B cell (primary cell): ENCODE results near the gene PLXNA3. TPM values are rescaled to one million over a fixed set of nuclear protein-coding genes. Genes with fewer than 3 reads are reported as not detected.

ENCODE experiments used
- ATAC-seq: fragments of 200-7000 bp; cut with Tn5 transposase; one replicate; pipeline ENCODE4 v1.10.0; 2021; ENCODE audit warnings: low read depth, mild to moderate bottlenecking, moderate number of reproducible peaks, moderate library complexity
- CTCF ChIA-PET: fragments of 350-600 bp; sonication (Branson Sonifier 250); formaldehyde crosslinking; loops from one replicate; lab custom pipeline; 2021; ENCODE audit warnings: antibody characterized with exemption, inconsistent platforms; lab: Charles Lee
- POLR2A ChIA-PET: fragments of 350-600 bp; sonication (Branson Sonifier 250); formaldehyde crosslinking; loops from one replicate; lab custom pipeline; 2021; ENCODE audit warnings: antibody characterized with exemption; lab: Charles Lee
- DNase-seq: peaks from one replicate; pipeline ENCODE4 v3.0.0; 2013
- H2AFZ ChIP-seq: 2 replicates; pipeline ENCODE4 v1.6.1; 2012; ENCODE audit warnings: mild to moderate bottlenecking, low read depth, low read length; ENCODE audit not compliant: insufficient read depth, poor library complexity, severe bottlenecking
- H3K27ac ChIP-seq, 2 donors: 1 replicate in 1 of 2; 2 replicates in 1 of 2; pipeline ENCODE4 v1.5.1; 2012 to 2013; ENCODE audit warnings: low read length in 2 of 2, mild to moderate bottlenecking in 2 of 2, moderate library complexity in 1 of 2
- H3K27me3 ChIP-seq, 4 experiments: fragments of 200-600 bp in 1 of 4; sonication (generic) in 1 of 4; replicated peaks in 1 of 4; 1 replicate in 2 of 4; 2 replicates in 2 of 4; pipeline versions ENCODE4 v1.6.1 to v1.7.0; 2013 to 2016; ENCODE audit warnings: low read length in 3 of 4, mild to moderate bottlenecking in 2 of 4, mixed read lengths in 1 of 4, moderate library complexity in 1 of 4; ENCODE audit not compliant: insufficient read depth in 4 of 4, control insufficient read depth in 3 of 4; ENCODE audit errors: control extremely low read depth in 1 of 4
- H3K36me3 ChIP-seq, 2 experiments: replicated peaks in 1 of 2; 1 replicate in 1 of 2; 2 replicates in 1 of 2; pipeline versions ENCODE4 v1.6.1 to v1.7.1; 2013; ENCODE audit warnings: low read length in 1 of 2; ENCODE audit not compliant: insufficient read depth in 2 of 2, control insufficient read depth in 1 of 2; ENCODE audit errors: control extremely low read depth in 1 of 2, extremely low read depth in 1 of 2
- H3K4me1 ChIP-seq, 2 donors: fragments of 200-600 bp in 1 of 2; sonication (generic) in 1 of 2; 1 replicate in 1 of 2; 2 replicates in 1 of 2; pipeline versions ENCODE4 v1.5.1 to v1.6.1; 2013 to 2017; ENCODE audit warnings: low read length in 2 of 2; ENCODE audit not compliant: control insufficient read depth in 2 of 2, insufficient read depth in 2 of 2
- H3K4me2 ChIP-seq: replicated peaks from 2 replicates; pipeline ENCODE3; 2012; ENCODE audit warnings: mild to moderate bottlenecking, low read depth, low read length; ENCODE audit not compliant: poor library complexity, severe bottlenecking
- H3K4me3 ChIP-seq, 5 experiments: fragments of 200-600 bp in 1 of 5; sonication (generic) in 1 of 5; 1 replicate in 3 of 5; 2 replicates in 2 of 5; pipeline versions ENCODE4 v1.5.1 to v1.7.0; 2011 to 2016; ENCODE audit warnings: low read length in 4 of 5, mild to moderate bottlenecking in 4 of 5, low read depth in 2 of 5, control low read depth in 1 of 5, moderate library complexity in 1 of 5; ENCODE audit not compliant: insufficient read depth in 1 of 5; ENCODE audit errors: control extremely low read depth in 1 of 5, extremely low read depth in 1 of 5
- H3K79me2 ChIP-seq: fragments of 200-600 bp; sonication (generic); one replicate; pipeline ENCODE4 v1.6.0; 2016; ENCODE audit warnings: low read length; ENCODE audit not compliant: control insufficient read depth, insufficient read depth
- H3K9ac ChIP-seq: fragments of 200-600 bp; sonication (generic); 2 replicates; pipeline ENCODE4 v1.6.1; 2017; ENCODE audit warnings: mild to moderate bottlenecking, low read length, moderate library complexity
- H3K9me3 ChIP-seq, 3 donors: one replicate each; pipeline versions ENCODE4 v1.6.1 to v1.7.1; 2013; ENCODE audit warnings: low read length in 2 of 3; ENCODE audit not compliant: control insufficient read depth in 2 of 3, insufficient read depth in 1 of 3; ENCODE audit errors: control extremely low read depth in 1 of 3
- H4K20me1 ChIP-seq: 2 replicates; pipeline ENCODE4 v1.6.0; 2012; ENCODE audit warnings: mild to moderate bottlenecking, low read length; ENCODE audit not compliant: insufficient read depth, control insufficient read depth, poor library complexity, severe bottlenecking
- H3K27ac Mint-ChIP-seq: one replicate; pipeline ENCODE4 v1.8.0; 2021; ENCODE audit warnings: mixed read lengths
- H3K27me3 Mint-ChIP-seq: one replicate; pipeline ENCODE4 v1.8.0; 2021; ENCODE audit warnings: mixed read lengths
- H3K4me1 Mint-ChIP-seq: one replicate; pipeline ENCODE4 v1.8.0; 2021; ENCODE audit warnings: mixed read lengths
- H3K4me3 Mint-ChIP-seq: one replicate; pipeline ENCODE4 v1.8.0; 2021; ENCODE audit warnings: mixed read lengths
- H3K9me3 Mint-ChIP-seq: one replicate; pipeline ENCODE4 v1.8.0; 2022; ENCODE audit warnings: mixed read lengths; ENCODE audit not compliant: insufficient read depth
- CTCF ChIP-seq: fragments of 200-600 bp; IDR thresholded peaks from one replicate; pipeline ENCODE4 v1.8.0; 2022; ENCODE audit warnings: antibody characterized with exemption, mild to moderate bottlenecking
- EZH2 ChIP-seq: IDR thresholded peaks from 2 replicates; pipeline ENCODE4 v1.6.1; 2012; ENCODE audit warnings: borderline replicate concordance, low read depth, mild to moderate bottlenecking, moderate library complexity, low read length; ENCODE audit not compliant: insufficient read depth, poor library complexity, severe bottlenecking
- WGBS: methylation state at CpG from one replicate; pipeline ENCODE4 v1.1.5; 2013; ENCODE audit warnings: missing lambda C conversion rate; ENCODE audit not compliant: insufficient coverage; 5-methylcytosine and 5-hydroxymethylcytosine counted together
- intact Hi-C: fragments of 100-400 bp; cut with micrococcal nuclease; formaldehyde crosslinking; loops from one replicate; pipeline ENCODE4 v1.10.0; 2022
- polyA plus RNA-seq: library from polyadenylated mRNA; depleted of rRNA; stranded (reverse); fragments of >200 nt; gene quantifications from 2 replicates; pipeline ENCODE4 v1.2.3, GENCODE V29; 2012
- total RNA-seq, 2 donors: library from RNA; stranded (reverse); fragments of 120-200 nt in 1 of 2; gene quantifications; 1 replicate in 1 of 2; 2 replicates in 1 of 2; pipeline versions ENCODE4 v1.2.3 to v1.2.4, GENCODE V29; 2013 to 2022

The PLXNA3 gene
- total and polyA plus RNA-seq, 2 donors (not counting 1 experiment from before 2014, with no cell fraction given) = 68.6 to 114 TPM

GRCh38 chrX:154485150-154486051 is 27.3 kb downstream of the PLXNA3 start:
- WGBS = 50% methylated on average over 21 of the region's 35 CpGs
- H3K4me1 ChIP-seq = peaks cover 5 to 36% of the 10 kb centered on the region in 2 donors
- POLR2A ChIA-PET = interaction anchor here (0.7 kb wide), 1 partner anchor 31 kb away, joined by 4 read pairs; the partner anchor contains the start of gene FAM3A

More at GRCh38 chrX:154485150-154486051, 27.3 kb downstream of the PLXNA3 start:
- peak overlapping the region; percentile 82 for H3K4me2 ChIP-seq
- peak overlapping the region in 1 of 2 donors; percentile 55 for H3K27ac ChIP-seq
- no peaks in the 10 kb centered on the region for H3K27me3 ChIP-seq
- H3K36me3 ChIP-seq = peaks cover 0 to 13% of the 10 kb centered on the region in 2 experiments
- peaks cover 20% of the 10 kb centered on the region for H3K79me2 ChIP-seq
- Mint-ChIP-seq H3K27me3 (no peaks in the 10 kb centered on the region), H3K4me3 (peak overlapping the region; percentile 64), H3K9me3 (no peaks in the 10 kb centered on the region), H3K27ac (no peak overlapping the region), H3K4me1 (peaks cover 22% of the 10 kb centered on the region)
- H4K20me1 ChIP-seq = no peaks in the 10 kb centered on the region
- CTCF ChIA-PET = interaction anchor here (1.9 to 2.7 kb wide), 2 partner anchors 42 to 57 kb away, joined by 4 to 12 read pairs; partner anchors contain the start of gene ATP6AP1
- ATAC-seq (no peak), DNase-seq (no peak)
- peak overlapping the region; percentile 68 for H3K9ac ChIP-seq
- intact Hi-C loops = no loop called here
- H2AFZ ChIP-seq = peak overlapping the region; percentile 38
- TF ChIP-seq CTCF = no peak
- no peak for TF ChIP-seq EZH2
- no peaks in the 10 kb centered on the region for H3K9me3 ChIP-seq
- H3K4me3 ChIP-seq = peak overlapping the region in 4 of 5 experiments; percentile 47 to 67 (median 60)
